Measurements from ENCODE around the gene MCHR1. TPM values are rescaled to one million over a fixed set of nuclear protein-coding genes. Genes with fewer than 3 reads are reported as not detected.

The MCHR1 gene
- total and polyA plus RNA-seq, 4 donors: 0.23 to 2.4 (median 1.1) TPM

GRCh38 chr22:40638261-40638660 lies 41.0 kb upstream of the MCHR1 start (continued):
- TF ChIP-seq REST (IDR thresholded peaks at IDR 0.05) (no peak), TAF1 (conservative IDR thresholded peaks at IDR 0.05) (no peak), ATF3 (IDR thresholded peaks at IDR 0.05) (no peak)

- Histone ChIP-seq H3K36me3 (ENCODE audit: control insufficient read depth in 4 of 4, insufficient read depth in 3 of 4, low read depth in 1 of 4, low read length in 3 of 4) (no peaks in the 10 kb centered on the region), H3K9me3 (ENCODE audit: control insufficient read depth in 4 of 4, low read length in 3 of 4) (no peaks in the 10 kb centered on the region), H3K9ac (ENCODE audit: low read depth in 1 of 2, low read length in 2 of 2) (no peak overlapping the region), H3K27ac (ENCODE audit: low read depth in 1 of 2, low read length in 2 of 2) (no peak overlapping the region), H3K4me1 (ENCODE audit: control insufficient read depth in 4 of 4, insufficient read depth in 4 of 4, low read length in 3 of 4) (peaks cover 2 to 10% (median 3%) of the 10 kb centered on the region in 4 donors), H3K4me3 (ENCODE audit: low read depth in 1 of 3, low read length in 3 of 3) (no peak overlapping the region), H3K27me3 (ENCODE audit: control insufficient read depth in 4 of 4, insufficient read depth in 4 of 4, low read length in 3 of 4) (no peaks in the 10 kb centered on the region)
- WGBS: 96% methylated on average over 6 of the region's 6 CpGs
- no peak for TF ChIP-seq MAX (IDR thresholded peaks at IDR 0.05)
- TF ChIP-seq TAF1 (conservative IDR thresholded peaks at IDR 0.05): no peak
- no peak for TF ChIP-seq HNF4G (IDR thresholded peaks at IDR 0.05)
- no peak for TF ChIP-seq FOXA2 (IDR thresholded peaks at IDR 0.05)
- TF ChIP-seq RXRA (IDR thresholded peaks at IDR 0.05): no peak
- TF ChIP-seq RAD21 (IDR thresholded peaks at IDR 0.05): no peak
- TF ChIP-seq NR2F2 (IDR thresholded peaks at IDR 0.05): no peak
- no peak for TF ChIP-seq JUND (IDR thresholded peaks at IDR 0.05)
- TF ChIP-seq YY1 (IDR thresholded peaks at IDR 0.05): no peak
- TF ChIP-seq ATF3 (IDR thresholded peaks at IDR 0.05): no peak
- no peak for TF ChIP-seq FOXA1 (IDR thresholded peaks at IDR 0.05)
- no peak for TF ChIP-seq ZBTB33 (IDR thresholded peaks at IDR 0.05)
- no peak for TF ChIP-seq EGR1 (IDR thresholded peaks at IDR 0.05; ENCODE audit: low read depth in 2 of 2)
- TF ChIP-seq HNF4A (conservative IDR thresholded peaks at IDR 0.05): no peak
- TF ChIP-seq CTCF (IDR thresholded peaks at IDR 0.05; ENCODE audit: low read depth, low read length, missing input control): no peak
- TF ChIP-seq REST (IDR thresholded peaks at IDR 0.05): no peak
- TF ChIP-seq SP1 (IDR thresholded peaks at IDR 0.05): no peak
- DNase-seq (ENCODE audit: low spot score): no peak
These were observed 38.0 kb upstream of the MCHR1 start for GRCh38 chr22:40641269-40641668.
